WERI-Rb-1 (cell line): ENCODE results near the gene SIX4.

Source experiments
- DNase-seq: peaks from one replicate; pipeline ENCODE4 v3.0.0-alpha.2; 2020
- H3K27ac ChIP-seq: fragments of 250-450 bp; sonication (Bioruptor Pico); 2 replicates; pipeline ENCODE4 v1.5.1; 2020; ENCODE audit warnings: mild to moderate bottlenecking, moderate library complexity
- H3K27me3 ChIP-seq: fragments of 250-450 bp; sonication (Bioruptor Pico); 2 replicates; pipeline ENCODE4 v1.5.1; 2021; ENCODE audit warnings: mild to moderate bottlenecking, low read depth, moderate library complexity; ENCODE audit not compliant: insufficient read depth, severe bottlenecking
- H3K36me3 ChIP-seq: fragments of 250-450 bp; sonication (Bioruptor Pico); 2 replicates; pipeline ENCODE4 v1.5.1; 2020; ENCODE audit warnings: mild to moderate bottlenecking, moderate library complexity
- H3K4me3 ChIP-seq: 2 replicates; pipeline ENCODE4 v1.5.1; 2011; ENCODE audit warnings: low read depth, mild to moderate bottlenecking, control low read depth, low read length
- H3K9me3 ChIP-seq: fragments of 250-450 bp; sonication (Bioruptor Pico); 2 replicates; pipeline ENCODE4 v1.5.1; 2021; ENCODE audit warnings: mild to moderate bottlenecking, moderate library complexity; ENCODE audit not compliant: severe bottlenecking
- CTCF ChIP-seq: IDR thresholded peaks from 2 replicates; pipeline ENCODE4 v1.5.1; 2011; ENCODE audit warnings: low read depth, mild to moderate bottlenecking, control low read depth, inconsistent platforms, low read length

Gene SIX4

GRCh38 chr14:60665177-60665550 lies 59.0 kb downstream of the SIX4 start:
- Histone ChIP-seq H3K27ac (no peak overlapping the region), H3K27me3 (no peaks in the 10 kb centered on the region), H3K9me3 (no peaks in the 10 kb centered on the region), H3K4me3 (no peak overlapping the region), H3K36me3 (no peaks in the 10 kb centered on the region)
- no peak for DNase-seq
- no peak for TF ChIP-seq CTCF

- H3K9me3 ChIP-seq = no peaks in the 10 kb centered on the region
- no peak overlapping the region for H3K4me3 ChIP-seq
- no peak overlapping the region for H3K27ac ChIP-seq
- no peaks in the 10 kb centered on the region for H3K36me3 ChIP-seq
- no peak for TF ChIP-seq CTCF
- DNase-seq = no peak
- H3K27me3 ChIP-seq = no peaks in the 10 kb centered on the region
These were observed 61.2 kb downstream of the SIX4 start for GRCh38 chr14:60662982-60663381.

GRCh38 chr14:60661721-60662120 lies 62.4 kb downstream of the SIX4 start:
- Histone ChIP-seq H3K36me3 (no peaks in the 10 kb centered on the region), H3K27ac (no peak overlapping the region), H3K9me3 (no peaks in the 10 kb centered on the region), H3K27me3 (no peaks in the 10 kb centered on the region), H3K4me3 (no peak overlapping the region)
- no peak for DNase-seq
- TF ChIP-seq CTCF = no peak
